CD4-positive, alpha-beta T cell treated with Interferon alpha-2 for 1 hour (primary cell): ENCODE measurements around the gene ACOXL.

ENCODE experiments used
- DNase-seq, 2 donors: peaks; one replicate each; pipeline ENCODE4 v3.0.0-alpha.2; 2020 to 2022

The ACOXL gene

GRCh38 chr2:110796716-110797301 lies 64.4 kb downstream of the ACOXL start:
- no peak for DNase-seq

DNA sequence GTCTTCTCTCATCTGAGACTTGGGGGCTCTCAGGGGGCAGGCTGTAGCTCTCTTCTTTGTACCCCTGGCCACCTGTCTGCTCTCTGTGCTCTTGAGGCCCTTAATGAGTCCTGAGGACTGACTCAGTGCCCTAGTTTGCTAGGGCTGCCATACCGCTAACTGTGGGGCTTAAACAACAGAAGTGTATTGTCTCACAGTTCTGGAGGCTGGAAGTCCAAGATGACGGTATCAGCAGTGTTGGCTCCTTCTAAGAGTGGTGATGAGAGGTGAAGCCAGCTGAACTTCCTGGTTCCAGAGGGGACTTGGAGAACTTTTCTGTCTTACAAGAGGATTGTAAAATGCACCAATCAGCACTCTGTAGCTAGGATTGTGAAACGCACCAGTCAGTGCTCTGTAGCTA lies 67.0 kb downstream of the ACOXL start:
- no peak for DNase-seq

GRCh38 chr2:110800611-110801402 lies 68.4 kb downstream of the ACOXL start:
- no peak for DNase-seq

- no peak for DNase-seq
Measured at GRCh38 chr2:110802208-110802932, 70.0 kb downstream of the ACOXL start.

GRCh38 chr2:110804433-110804832 lies 72.1 kb downstream of the ACOXL start:
- no peak for DNase-seq

DNA sequence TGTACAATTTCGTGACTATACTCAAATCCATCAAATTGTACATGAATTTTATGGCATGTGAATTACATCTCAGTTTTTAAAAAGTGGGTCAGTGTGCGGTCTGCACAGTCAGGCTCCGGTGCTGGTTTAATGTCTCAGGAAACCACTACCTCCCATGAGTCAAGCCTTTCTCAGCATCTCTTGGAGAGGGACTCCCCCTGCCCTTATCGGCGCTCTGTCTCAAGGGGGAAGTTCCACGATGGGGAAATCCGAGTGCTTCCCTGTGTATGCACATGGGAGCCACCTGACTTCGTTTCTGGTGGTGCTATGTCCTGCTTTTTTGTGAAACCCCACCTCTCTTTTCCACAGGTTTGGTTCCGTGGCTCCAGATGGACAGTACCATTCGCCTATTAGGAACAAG lies 72.5 kb downstream of the ACOXL start:
- peak; percentile 52 to 58 for DNase-seq

DNA sequence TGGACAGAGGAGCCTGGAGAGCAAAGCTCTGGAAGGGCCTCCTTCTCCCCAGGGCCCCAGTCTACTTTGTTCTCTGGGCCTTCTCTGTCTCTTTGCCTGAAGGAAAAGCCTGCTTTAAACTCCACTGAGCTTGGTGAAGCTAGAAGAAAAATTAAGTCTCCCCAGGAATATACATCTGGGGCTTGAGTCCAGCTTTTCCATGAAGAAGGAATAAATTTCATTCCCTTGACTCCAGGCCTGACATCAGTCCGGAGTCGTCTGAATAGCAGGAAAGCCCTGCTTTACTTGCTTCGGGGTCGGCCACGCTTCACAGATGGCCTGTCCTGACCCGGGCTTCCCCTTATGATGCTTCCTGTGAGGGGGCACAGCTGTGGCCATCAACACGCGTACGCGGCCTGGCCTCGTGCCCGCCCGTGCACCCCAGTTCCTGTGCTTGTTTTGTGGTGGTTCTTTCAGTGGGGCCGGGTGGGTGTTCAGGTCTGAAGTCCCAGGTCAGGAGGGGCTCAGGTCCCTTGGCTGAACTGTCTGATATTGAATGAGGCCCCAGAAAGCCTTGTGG lies 73.6 kb downstream of the ACOXL start:
- no peak for DNase-seq

DNA sequence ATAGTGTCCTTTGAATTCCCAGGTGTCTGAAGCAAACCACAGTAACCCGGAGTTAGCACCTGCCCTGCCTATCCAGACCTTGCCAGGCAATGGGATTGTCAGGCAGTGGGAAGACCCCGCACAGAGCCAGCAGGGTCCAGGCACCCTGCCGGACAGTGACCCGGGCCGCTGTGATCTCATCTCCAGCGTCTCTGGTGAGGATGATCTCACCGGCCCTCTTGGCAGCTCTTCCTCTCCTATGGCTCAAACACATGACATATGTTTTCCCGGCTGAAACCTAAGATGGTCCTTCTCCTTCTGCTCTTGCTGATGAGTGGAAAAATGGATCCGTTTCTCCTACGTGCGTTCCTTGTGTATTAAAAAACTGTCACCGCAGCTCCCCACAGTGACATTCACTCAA lies 75.1 kb downstream of the ACOXL start:
- no peak for DNase-seq

GRCh38 chr2:110810404-110810803 lies 78.0 kb downstream of the ACOXL start:
- DNase-seq, result no peak

GRCh38 chr2:110812726-110813645 lies 80.6 kb downstream of the ACOXL start:
- no peak for DNase-seq

- DNase-seq, result no peak
Measured at GRCh38 chr2:110813896-110814295, 81.5 kb downstream of the ACOXL start.

GRCh38 chr2:110815938-110816337 lies 83.6 kb downstream of the ACOXL start:
- DNase-seq, result no peak

GRCh38 chr2:110816404-110817365 lies 84.3 kb downstream of the ACOXL start:
- no peak for DNase-seq

- DNase-seq, result no peak
Measured at GRCh38 chr2:110818767-110819481, 86.6 kb downstream of the ACOXL start.

GRCh38 chr2:110819711-110820110 lies 87.3 kb downstream of the ACOXL start:
- no peak for DNase-seq

- no peak for DNase-seq
Measured at GRCh38 chr2:110820128-110820527, 87.8 kb downstream of the ACOXL start.

DNA sequence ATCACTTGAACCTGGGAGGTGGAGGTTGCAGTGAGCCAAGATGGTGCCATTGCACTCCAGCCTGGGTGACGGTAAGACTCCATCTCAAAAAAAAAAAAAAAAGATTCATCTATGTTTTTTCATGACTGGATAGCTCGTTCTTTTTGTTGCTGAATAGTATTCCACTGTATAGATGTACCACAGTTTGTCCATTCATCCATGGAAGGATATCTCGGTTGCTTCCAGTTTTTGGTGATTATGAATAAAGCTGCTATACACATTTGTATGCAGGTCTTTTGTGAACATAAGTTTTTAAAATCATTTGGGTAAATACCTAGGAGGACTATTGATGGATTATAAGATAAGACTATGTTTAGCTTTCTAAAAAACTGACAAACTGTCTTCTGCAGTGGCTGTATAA lies 90.8 kb downstream of the ACOXL start:
- DNase-seq, result no peak

- DNase-seq, result peak in 1 of 2 donors; percentile 11
Measured at GRCh38 chr2:110827511-110827910, 95.1 kb downstream of the ACOXL start.

- no peak for DNase-seq
Measured at GRCh38 chr2:110828330-110828729, 96.0 kb downstream of the ACOXL start.

- no peak for DNase-seq
Measured at GRCh38 chr2:110829413-110830146, 97.2 kb downstream of the ACOXL start.
